ENCODE measurements around the gene DGKA.

DGKA gene

DNA sequence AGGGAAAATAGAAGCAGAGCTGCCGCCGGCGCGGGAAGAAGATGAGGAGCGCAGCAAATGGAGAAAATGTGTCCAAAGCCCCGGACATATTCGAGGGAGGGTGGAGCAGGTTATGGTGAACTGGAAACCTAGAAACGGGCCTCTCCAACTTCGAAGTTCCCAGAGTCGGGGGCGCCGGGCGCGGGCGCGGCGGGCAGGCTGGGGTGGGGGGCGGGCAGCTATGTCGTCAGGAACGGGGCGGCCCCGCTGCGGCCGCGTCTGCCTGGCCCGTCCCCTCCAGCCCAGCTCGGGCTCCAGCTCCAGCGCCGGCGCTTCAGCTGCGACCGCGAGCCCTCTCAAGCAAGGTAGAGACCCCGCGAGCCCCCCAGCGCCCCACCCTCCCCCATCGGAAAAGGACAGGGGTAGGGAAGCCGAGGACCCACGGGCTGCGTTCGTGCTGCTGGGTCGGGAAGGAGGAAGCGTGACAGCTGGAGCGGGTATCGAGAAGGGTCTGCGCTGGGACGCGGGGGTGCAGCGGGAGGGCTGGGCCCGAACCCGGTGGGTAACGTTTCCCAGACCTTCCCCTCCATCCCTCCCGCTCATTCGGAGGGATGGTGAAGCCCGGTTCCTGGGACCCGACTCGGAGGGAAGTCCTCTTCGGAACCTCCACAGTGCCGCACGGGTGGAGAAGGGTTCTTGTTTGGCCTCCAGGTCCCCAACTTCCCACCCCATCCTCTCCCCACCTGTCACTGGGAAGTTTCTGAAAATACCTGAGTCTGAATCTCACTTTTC lies 1.0 kb downstream of the DGKA start:
- DNase-seq = peak; percentile 77

- DNase-seq = peak; percentile 81
These were observed 1.6 kb downstream of the DGKA start for GRCh38 chr12:55932551-55932910.

DNA sequence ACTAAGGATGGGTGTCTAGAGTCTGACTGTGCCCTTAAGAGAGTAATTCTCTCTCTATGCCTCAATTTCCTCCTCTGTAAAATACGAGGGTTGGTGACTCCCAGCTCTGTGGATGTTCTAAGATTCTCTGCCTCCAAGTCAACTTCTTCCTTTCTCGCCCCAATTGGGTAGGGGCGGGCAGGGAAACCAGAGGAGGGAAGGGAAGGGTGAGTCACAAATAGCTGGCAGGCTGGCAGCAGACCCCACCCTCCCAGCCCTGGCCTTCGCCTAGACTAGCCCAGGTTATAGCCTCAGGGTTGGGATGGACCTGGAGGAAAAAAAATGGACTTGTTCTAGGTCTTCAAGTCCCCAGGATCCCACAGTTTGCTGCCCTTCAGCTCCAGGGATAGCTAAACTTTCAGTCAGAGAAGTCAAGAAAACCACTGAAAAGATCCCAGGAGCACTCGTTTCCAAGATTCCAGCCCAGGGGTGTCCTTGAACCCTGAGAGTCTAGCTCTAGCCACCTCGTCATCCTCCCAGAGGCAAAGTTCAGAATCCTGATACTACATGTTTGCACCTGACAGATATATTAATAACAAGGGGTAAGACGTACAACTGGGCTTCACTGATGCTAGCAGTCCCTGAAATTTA lies 2.3 kb downstream of the DGKA start:
- peak; percentile 76 for DNase-seq

DNA sequence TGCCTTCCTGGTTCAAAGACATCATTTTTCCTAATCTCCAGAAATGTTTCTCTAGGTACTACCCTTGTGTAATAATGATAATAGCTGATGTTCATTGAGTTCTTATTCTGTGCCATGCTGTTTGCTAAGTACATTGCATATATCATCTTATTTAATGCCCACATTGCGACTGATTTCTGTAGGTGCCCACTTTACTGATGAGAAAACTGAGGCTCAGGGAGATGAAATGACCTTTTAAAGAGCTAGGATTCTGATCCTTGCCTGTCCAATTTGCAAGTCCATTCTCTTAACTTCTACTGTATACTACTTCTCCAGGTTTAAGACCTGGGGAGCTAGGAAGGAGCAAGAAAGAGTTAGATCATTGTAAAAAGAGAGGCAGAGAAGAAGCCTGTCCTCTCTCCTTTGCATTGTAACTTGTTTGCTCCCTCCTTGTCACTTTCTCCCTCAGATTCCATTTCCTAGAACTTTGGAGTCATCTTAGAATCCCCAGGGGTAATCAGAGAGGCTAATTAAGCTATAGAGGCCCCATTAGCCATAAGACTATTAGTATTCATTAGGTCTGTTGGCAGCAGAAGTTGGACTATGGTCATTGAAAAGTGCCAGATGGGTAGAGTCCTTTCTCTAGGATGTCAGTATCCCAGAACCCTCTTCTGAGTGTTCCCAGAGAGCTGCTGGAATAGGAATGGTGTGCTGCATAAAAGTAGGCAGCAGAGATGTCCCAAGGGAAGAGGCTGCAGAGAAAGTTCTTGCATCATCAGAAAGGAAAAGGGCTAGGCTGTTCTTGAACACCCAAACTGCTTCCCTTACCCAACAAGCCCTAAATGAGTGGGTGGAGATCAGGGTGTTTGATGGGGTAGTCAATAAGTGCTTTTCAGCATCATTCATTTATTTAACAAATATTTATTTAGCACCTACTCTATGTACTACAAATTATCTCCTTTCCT lies 3.1 kb downstream of the DGKA start:
- DNase-seq = no peak

DNA sequence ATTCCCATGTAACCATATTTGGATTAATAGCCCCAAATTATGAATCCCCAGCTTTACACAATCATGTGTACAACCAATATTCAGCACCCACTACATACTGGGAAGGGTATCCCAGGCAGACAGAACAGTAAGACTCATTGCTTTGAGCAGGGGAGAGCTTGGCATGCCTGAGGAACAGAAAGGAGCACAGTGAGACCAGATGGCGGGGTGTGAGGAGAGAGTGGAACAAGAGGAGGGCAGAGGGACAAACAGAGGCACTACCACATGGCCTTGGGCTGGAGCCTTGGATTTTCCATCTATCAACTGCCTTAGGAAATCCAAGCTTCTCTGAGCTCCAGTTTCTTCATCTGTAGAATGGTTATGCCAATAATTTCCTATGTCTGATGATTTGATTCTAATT lies 3.8 kb downstream of the DGKA start:
- DNase-seq = no peak

DNA sequence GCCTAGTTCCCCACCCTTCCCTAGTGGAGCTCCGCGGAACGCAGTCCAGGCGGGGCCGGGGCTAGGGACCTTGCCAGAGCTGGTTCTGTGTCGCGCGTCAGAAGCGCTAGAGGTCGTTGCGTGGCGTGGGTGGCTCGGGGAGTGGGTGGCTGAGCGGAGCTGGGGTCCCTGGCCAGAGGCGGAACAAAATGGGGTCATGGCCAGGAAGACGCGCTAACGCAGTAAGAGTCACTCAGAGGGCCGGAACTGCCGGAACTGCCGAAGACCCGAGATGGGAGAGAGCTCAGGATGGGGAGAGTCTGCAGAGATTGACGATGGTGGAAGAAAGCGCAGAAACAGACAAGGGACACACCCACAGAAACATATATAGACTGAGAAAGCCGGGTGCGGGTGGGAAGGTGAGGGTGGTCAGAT lies 4.8 kb downstream of the DGKA start:
- peak; percentile 81 for DNase-seq

DNA sequence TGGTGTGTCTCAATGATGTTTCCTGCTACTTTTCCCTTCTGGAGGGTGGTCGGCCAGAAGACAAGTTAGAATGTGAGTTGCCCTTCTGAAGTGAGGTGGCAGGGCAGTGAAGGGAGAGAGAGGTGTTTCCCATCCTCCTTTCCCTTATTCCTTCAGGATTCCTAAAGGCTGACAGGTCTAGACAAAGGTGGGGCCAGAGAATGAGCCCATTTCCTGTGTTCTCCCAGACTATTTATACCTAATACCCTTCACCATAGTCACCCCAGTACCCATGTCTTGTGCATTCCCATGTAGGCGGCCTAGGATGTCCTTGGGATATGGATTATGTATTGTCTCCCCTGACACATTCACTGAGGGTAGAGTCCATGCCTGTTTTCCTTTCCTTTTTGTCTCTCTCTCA lies 7.0 kb downstream of the DGKA start:
- DNase-seq = no peak

- no peak for DNase-seq
These were observed 8.0 kb downstream of the DGKA start for GRCh38 chr12:55938826-55939501.

GRCh38 chr12:55940065-55940732 lies 9.2 kb downstream of the DGKA start:
- peak; percentile 92 for DNase-seq

GRCh38 chr12:55942055-55942454 lies 11.1 kb downstream of the DGKA start:
- DNase-seq = no peak

DNA sequence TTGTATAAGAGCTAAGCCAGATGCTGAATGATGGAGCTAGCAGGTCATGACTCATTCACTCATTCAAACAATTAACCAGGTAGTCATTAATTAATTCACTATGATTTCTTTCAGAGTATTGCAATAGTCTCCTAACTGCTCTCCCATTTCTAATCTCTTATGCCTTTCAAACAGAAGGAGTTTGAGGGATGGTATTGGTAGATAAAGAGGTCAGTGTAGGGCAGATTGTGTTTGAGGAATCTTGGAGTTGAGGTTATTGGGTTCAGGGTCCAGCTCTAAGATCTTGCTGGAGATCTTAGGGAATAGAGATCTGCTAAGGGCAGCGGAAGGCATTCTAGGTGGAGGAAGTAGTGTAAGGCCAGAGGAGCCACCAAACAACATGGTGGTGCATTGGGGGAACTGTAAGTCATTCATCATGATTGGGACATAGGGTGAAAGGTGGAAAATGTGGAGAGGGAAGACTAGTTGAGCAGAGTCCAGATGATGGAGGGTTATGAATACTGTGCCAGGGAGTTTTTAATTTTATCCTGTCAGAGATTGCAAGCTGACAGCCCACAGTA lies 11.7 kb downstream of the DGKA start:
- no peak for DNase-seq

DNA sequence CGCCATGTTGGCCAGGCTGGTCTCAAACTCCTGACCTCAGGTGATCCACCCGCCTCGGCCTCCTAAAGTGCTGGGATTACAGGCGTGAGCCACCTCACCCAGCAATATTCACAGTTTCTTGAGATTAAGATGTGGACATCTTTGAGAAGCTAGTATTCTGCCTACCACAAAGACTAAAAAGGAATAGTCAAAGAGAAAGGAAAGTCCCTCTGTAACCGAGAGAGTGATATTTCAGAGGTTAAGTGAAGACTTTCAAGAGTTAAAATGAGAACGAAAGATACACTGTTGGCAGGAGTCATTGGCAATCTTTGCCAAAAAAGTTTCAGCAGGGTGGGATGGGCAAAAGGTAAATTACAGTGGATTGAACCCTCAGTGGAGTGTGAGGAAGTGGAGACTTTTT lies 15.6 kb downstream of the DGKA start:
- no peak for DNase-seq

DNA sequence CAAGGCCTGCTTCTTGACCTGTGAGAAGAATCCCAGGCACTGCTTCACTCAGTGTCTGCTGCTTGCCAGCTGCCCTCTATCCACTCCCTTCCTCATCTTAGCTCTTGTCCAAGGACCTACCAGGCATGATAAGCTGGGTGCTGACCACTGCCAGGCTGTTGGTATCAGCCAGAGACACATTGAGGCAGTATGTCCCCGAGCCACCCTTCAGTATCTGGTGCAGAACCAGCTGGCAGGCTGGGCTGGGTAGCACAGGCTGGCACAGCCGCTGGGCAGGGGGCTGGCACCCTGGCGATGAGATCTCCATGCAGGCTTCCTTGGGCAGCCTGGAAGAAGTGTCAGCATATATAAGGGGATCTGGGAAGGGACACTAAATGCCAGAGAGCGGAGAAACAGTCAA lies 24.4 kb downstream of the DGKA start:
- DNase-seq = no peak

DNA sequence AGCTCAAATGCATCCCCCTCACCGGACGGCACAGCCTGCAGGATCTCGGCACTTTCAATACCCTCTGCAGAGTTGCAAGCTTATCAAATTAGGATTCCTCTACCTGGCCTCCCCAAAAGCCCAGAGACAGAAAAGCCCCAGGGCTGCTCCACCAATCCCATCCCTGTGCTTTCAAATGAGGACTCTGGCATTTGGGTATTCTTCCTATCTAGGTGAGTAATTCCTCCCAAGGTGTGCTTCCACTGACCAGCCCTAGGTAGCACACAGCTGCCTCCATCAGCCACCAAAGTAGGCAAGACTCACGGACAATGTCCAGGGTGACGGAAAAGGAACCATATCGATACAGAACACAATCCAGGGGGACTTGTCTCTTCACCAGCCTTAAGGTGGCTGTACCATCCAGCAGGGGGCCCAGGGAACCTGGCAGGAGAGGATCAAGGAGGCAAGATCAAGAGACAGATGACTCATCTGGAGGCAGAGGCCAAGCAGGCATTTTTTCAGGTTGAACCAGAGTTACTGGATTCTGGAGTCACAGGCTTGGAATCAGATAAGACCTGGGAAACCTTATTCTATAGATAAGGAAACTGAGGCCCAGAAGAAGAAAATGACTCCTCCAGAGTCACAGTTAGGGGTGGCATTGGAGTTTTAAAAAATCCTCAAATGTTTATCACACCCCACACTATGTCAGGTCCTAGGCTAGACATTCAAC lies 25.0 kb downstream of the DGKA start:
- DNase-seq = peak; percentile 81

- DNase-seq = no peak
These were observed 26.3 kb downstream of the DGKA start for GRCh38 chr12:55957106-55957859.

DNA sequence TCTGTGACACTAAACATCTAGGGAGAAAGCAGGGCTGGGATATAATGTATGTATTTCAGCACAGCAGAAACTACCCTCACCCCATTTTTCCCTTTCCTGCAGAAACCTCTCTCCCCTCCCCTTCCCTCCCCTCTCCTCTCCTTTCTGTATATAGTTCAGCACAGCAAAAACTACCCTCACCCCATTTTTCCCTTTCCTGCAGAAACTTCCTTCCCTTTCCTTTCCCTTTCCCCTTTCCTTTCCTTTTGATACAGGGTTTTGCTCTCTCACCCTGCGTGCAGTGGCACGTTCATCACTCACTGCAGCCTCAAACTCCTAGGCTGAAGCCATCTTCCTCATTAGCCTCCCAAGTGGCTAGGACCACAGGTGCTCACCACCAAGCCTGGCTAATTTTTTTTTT lies 32.8 kb downstream of the DGKA start:
- no peak for DNase-seq

GRCh38 chr12:55965240-55965639 lies 34.3 kb downstream of the DGKA start:
- no peak for DNase-seq

DNA sequence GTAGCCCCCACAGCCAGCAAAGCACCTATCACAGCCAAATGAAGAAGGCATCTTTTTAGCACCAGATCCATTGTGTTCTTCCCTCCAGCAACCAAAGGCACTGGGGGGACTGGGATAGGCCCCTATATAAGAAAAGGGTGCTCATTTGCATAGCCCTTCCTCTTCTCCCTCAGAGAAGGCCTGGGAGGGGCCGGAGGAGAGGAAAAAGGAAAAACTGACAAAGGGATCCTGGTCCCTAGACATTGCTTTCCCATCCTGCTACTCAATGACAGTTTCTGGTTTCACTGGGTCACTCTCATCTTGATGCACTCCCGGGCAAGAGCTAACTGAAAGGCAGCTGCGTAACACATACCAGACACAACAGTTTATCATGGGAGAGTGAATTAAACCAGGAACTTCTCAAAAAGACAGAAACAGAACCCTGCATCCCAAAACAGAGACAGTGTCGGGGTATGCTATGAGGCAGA lies 35.0 kb downstream of the DGKA start, which contains the start of gene PMEL:
TSS of gene PMEL (minus strand) at position 102 of the 467 bp plus-strand sequence. CDS start at position 71, 31 bp downstream.
- no peak for DNase-seq

DNA sequence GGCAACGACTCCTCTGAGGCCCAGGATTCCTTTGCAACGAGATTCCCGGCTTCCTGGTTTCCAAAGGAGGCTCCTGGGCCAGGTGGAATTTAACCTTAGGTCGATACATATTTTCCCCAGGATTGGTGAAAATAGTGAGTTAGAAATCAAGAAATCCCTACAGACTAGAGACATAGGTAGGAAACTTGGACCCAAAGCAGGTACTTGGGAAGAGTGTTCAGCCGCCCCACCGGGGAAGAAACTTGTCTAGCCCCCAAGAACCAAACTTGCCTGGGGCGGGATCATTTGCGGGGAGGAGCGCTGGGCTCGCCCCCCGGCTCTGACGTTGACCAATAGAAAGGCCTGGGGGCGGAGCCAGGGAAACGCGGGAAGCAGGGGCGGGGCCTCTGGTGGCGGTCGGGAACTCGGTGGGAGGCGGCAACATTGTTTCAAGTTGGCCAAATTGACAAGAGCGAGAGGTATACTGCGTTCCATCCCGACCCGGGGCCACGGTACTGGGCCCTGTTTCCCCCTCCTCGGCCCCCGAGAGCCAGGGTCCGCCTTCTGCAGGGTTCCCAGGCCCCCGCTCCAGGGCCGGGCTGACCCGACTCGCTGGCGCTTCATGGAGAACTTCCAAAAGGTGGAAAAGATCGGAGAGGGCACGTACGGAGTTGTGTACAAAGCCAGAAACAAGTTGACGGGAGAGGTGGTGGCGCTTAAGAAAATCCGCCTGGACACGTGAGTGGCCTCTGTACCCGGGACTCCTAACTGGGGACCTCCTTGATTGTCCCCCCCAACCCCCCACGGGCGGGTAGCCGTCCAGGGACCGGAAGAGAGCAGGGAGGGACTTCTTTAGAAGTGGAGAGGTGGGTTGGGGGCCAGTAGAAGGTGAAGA lies 35.7 kb downstream of the DGKA start, which contains the start of gene CDK2:
TSS of gene CDK2 (plus strand) at position 423 of the 874 bp plus-strand sequence. CDS start at position 602, 179 bp downstream.
- peak; percentile 95 for DNase-seq
